HEK293 (cell line): ENCODE results near the gene PDZK1IP1.

Source experiments
- CTCF ChIP-seq: fragments of 450-650 bp; formaldehyde crosslinking; IDR thresholded peaks from 2 replicates; pipeline ENCODE4 v1.5.1; 2016; ENCODE audit warnings: missing biosample characterization, missing genetic modification characterization
- ZNF114 ChIP-seq: fragments of 450-650 bp; formaldehyde crosslinking; IDR thresholded peaks from 2 replicates; pipeline ENCODE4 v1.5.0; 2017; ENCODE audit warnings: missing biosample characterization, missing genetic modification characterization
- ZNF174 ChIP-seq: fragments of 450-650 bp; formaldehyde crosslinking; IDR thresholded peaks from 2 replicates; pipeline ENCODE4 v1.5.0; 2017; ENCODE audit warnings: missing biosample characterization, mild to moderate bottlenecking, missing genetic modification characterization
- TF ChIP-seq, protein P1 (sequence below): fragments of 450-650 bp; formaldehyde crosslinking; conservative IDR thresholded peaks from 2 replicates; pipeline ENCODE4 v1.5.1; 2016; ENCODE audit warnings: low read depth, missing biosample characterization, missing genetic modification characterization

GRCh38 chr1:47229886-47230691 lies 40.3 kb upstream of the PDZK1IP1 start:
- TF ChIP-seq ZNF114 (tag by site-specific recombination): no peak
- TF ChIP-seq ZNF174: no peak
- TF ChIP-seq CTCF: no peak
- TF ChIP-seq, protein P1, sequence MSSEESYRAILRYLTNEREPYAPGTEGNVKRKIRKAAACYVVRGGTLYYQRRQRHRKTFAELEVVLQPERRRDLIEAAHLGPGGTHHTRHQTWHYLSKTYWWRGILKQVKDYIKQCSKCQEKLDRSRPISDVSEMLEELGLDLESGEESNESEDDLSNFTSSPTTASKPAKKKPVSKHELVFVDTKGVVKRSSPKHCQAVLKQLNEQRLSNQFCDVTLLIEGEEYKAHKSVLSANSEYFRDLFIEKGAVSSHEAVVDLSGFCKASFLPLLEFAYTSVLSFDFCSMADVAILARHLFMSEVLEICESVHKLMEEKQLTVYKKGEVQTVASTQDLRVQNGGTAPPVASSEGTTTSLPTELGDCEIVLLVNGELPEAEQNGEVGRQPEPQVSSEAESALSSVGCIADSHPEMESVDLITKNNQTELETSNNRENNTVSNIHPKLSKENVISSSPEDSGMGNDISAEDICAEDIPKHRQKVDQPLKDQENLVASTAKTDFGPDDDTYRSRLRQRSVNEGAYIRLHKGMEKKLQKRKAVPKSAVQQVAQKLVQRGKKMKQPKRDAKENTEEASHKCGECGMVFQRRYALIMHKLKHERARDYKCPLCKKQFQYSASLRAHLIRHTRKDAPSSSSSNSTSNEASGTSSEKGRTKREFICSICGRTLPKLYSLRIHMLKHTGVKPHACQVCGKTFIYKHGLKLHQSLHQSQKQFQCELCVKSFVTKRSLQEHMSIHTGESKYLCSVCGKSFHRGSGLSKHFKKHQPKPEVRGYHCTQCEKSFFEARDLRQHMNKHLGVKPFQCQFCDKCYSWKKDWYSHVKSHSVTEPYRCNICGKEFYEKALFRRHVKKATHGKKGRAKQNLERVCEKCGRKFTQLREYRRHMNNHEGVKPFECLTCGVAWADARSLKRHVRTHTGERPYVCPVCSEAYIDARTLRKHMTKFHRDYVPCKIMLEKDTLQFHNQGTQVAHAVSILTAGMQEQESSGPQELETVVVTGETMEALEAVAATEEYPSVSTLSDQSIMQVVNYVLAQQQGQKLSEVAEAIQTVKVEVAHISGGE (tag by site-specific recombination): no peak
